Kidney epithelial cell (primary cell): Measurements from ENCODE around the gene TAF5L. TPM values are rescaled to one million over a fixed set of nuclear protein-coding genes. Genes with fewer than 3 reads are reported as not detected.

ENCODE experiments used
- DNase-seq: peaks from one replicate; pipeline ENCODE4 v3.0.0-alpha.2; 2010; ENCODE audit warnings: low read depth
- H3K27me3 ChIP-seq: 2 replicates; pipeline ENCODE4 v1.6.0; 2011; ENCODE audit warnings: low read length; ENCODE audit not compliant: control insufficient read depth, insufficient read depth
- H3K36me3 ChIP-seq: 2 replicates; pipeline ENCODE4 v1.5.1; 2011; ENCODE audit warnings: low read length; ENCODE audit not compliant: control insufficient read depth, insufficient read depth
- H3K4me3 ChIP-seq: 2 replicates; pipeline ENCODE4 v1.5.1; 2011; ENCODE audit warnings: low read depth, mild to moderate bottlenecking, control low read depth, low read length
- CTCF ChIP-seq: IDR thresholded peaks from 2 replicates; pipeline ENCODE4 v1.5.1; 2011; ENCODE audit warnings: mild to moderate bottlenecking, moderate library complexity, low read length, control low read depth, inconsistent platforms; ENCODE audit not compliant: insufficient read depth, poor library complexity, severe bottlenecking
- total RNA-seq: library from RNA; depleted of rRNA; stranded (reverse); fragments of >200 nt; gene quantifications from 2 replicates; pipeline ENCODE4 v1.2.3, GENCODE V29; 2015

TAF5L gene
- total RNA-seq, 1 donor from 2014 or later = 14.5 TPM

- peak; percentile 10 for DNase-seq
- Histone ChIP-seq H3K27me3 (no peaks in the 10 kb centered on the region), H3K4me3 (no peak overlapping the region), H3K36me3 (peaks cover 1% of the 10 kb centered on the region)
- TF ChIP-seq CTCF = peak; percentile 92
These were observed 35.3 kb upstream of the TAF5L start for GRCh38 chr1:229661022-229661877.

- TF ChIP-seq CTCF = no peak
- no peaks in the 10 kb centered on the region for H3K27me3 ChIP-seq
- no peak for DNase-seq
- no peak overlapping the region for H3K4me3 ChIP-seq
- peaks cover 1% of the 10 kb centered on the region for H3K36me3 ChIP-seq
These were observed 32.3 kb upstream of the TAF5L start for GRCh38 chr1:229657993-229658755.

- no peaks in the 10 kb centered on the region for H3K27me3 ChIP-seq
- TF ChIP-seq CTCF = no peak
- H3K36me3 ChIP-seq = peaks cover 2% of the 10 kb centered on the region
- no peak overlapping the region for H3K4me3 ChIP-seq
- DNase-seq = no peak
These were observed 29.9 kb upstream of the TAF5L start for GRCh38 chr1:229655781-229656180.

GRCh38 chr1:229653420-229653819 lies 27.5 kb upstream of the TAF5L start:
- TF ChIP-seq CTCF = no peak
- Histone ChIP-seq H3K36me3 (peaks cover 2% of the 10 kb centered on the region), H3K27me3 (no peaks in the 10 kb centered on the region), H3K4me3 (no peak overlapping the region)
- DNase-seq = no peak

- DNase-seq = no peak
- TF ChIP-seq CTCF = no peak
- H3K36me3 ChIP-seq = peaks cover 4% of the 10 kb centered on the region
- H3K27me3 ChIP-seq = no peaks in the 10 kb centered on the region
- H3K4me3 ChIP-seq = no peak overlapping the region
These were observed 25.6 kb upstream of the TAF5L start for GRCh38 chr1:229651546-229651945.

GRCh38 chr1:229650045-229650444 lies 24.1 kb upstream of the TAF5L start:
- Histone ChIP-seq H3K36me3 (peaks cover 4% of the 10 kb centered on the region), H3K4me3 (no peak overlapping the region), H3K27me3 (no peaks in the 10 kb centered on the region)
- DNase-seq = no peak
- no peak for TF ChIP-seq CTCF
